Colonic mucosa (tissue), 4 donors: Measurements from ENCODE around the gene SLC39A11. TPM values are rescaled to one million over a fixed set of nuclear protein-coding genes. Genes with fewer than 3 reads are reported as not detected.

Experiments
- DNase-seq: peaks from one replicate; pipeline ENCODE4 v3.0.0-alpha.2; 2020
- H3K27ac ChIP-seq: fragments of 200-600 bp; one replicate; pipeline ENCODE4 v1.8.0; 2021
- H3K27me3 ChIP-seq: fragments of 200-600 bp; one replicate; pipeline ENCODE4 v1.8.0; 2021
- H3K36me3 ChIP-seq: fragments of 200-600 bp; one replicate; pipeline ENCODE4 v1.8.0; 2021
- H3K4me1 ChIP-seq: fragments of 200-600 bp; one replicate; pipeline ENCODE4 v1.8.0; 2021; ENCODE audit warnings: mild to moderate bottlenecking
- H3K4me3 ChIP-seq: fragments of 200-600 bp; one replicate; pipeline ENCODE4 v1.8.0; 2021
- H3K9ac ChIP-seq, 2 donors: one replicate each; pipeline ENCODE4 v1.7.0; 2013; ENCODE audit warnings: control low read depth in 2 of 2, low read depth in 2 of 2, low read length in 2 of 2
- H3K9me3 ChIP-seq: fragments of 200-600 bp; one replicate; pipeline ENCODE4 v1.8.0; 2021
- CTCF ChIP-seq: fragments of 200-600 bp; IDR thresholded peaks from one replicate; pipeline ENCODE4 v1.8.0; 2022; ENCODE audit warnings: antibody characterized with exemption, mild to moderate bottlenecking
- intact Hi-C: fragments of 100-400 bp; cut with DNase I; formaldehyde crosslinking; loops from one replicate; pipeline ENCODE4 v1.14.1; 2022
- total RNA-seq, 2 donors: library from RNA; stranded (reverse); fragmentation: NEBNext Ultra II Directional in 1 of 2; extraction: Animal tissue kit (Norgen Biotek cat#: 25700) in 1 of 2; gene quantifications; one replicate each; pipeline ENCODE4 v1.2.1, GENCODE V29; 2021
- donor health status: healthy.
- donor health status: DM: no; HTN: no; CAD: no.
- donor health status: DM: no; HTN: no; CAD: no.

The SLC39A11 gene
- total RNA-seq, 2 donors from 2014 or later = 57.7 to 60.0 TPM

- intact Hi-C loops = no loop called here
- Histone ChIP-seq H3K9me3 (no peaks in the 10 kb centered on the region), H3K36me3 (no peaks in the 10 kb centered on the region), H3K4me1 (no peaks in the 10 kb centered on the region), H3K4me3 (no peak overlapping the region), H3K27me3 (no peaks in the 10 kb centered on the region), H3K27ac (no peak overlapping the region), H3K9ac (no peak overlapping the region)
- no peak for TF ChIP-seq CTCF
- no peak for DNase-seq
Measured at GRCh38 chr17:72667096-72668063, 425.1 kb downstream of the SLC39A11 start.

GRCh38 chr17:72665852-72666851, 426.3 kb downstream of the SLC39A11 start:
- no peak overlapping the region for H3K9ac ChIP-seq
- H3K4me1 ChIP-seq = no peaks in the 10 kb centered on the region
- H3K9me3 ChIP-seq = no peaks in the 10 kb centered on the region
- intact Hi-C loops = no loop called here
- no peak for DNase-seq
- TF ChIP-seq CTCF = no peak
- no peaks in the 10 kb centered on the region for H3K27me3 ChIP-seq
- no peaks in the 10 kb centered on the region for H3K36me3 ChIP-seq
- no peak overlapping the region for H3K27ac ChIP-seq
- H3K4me3 ChIP-seq = no peak overlapping the region

- intact Hi-C loops = no loop called here
- no peaks in the 10 kb centered on the region for H3K4me1 ChIP-seq
- H3K4me3 ChIP-seq = no peak overlapping the region
- H3K27ac ChIP-seq = no peak overlapping the region
- no peaks in the 10 kb centered on the region for H3K9me3 ChIP-seq
- no peak for TF ChIP-seq CTCF
- no peaks in the 10 kb centered on the region for H3K27me3 ChIP-seq
- no peak overlapping the region for H3K9ac ChIP-seq
- no peaks in the 10 kb centered on the region for H3K36me3 ChIP-seq
- no peak for DNase-seq
Measured at GRCh38 chr17:72662827-72663190, 429.7 kb downstream of the SLC39A11 start.

- H3K27ac ChIP-seq = no peak overlapping the region
Measured at GRCh38 chr17:72661945-72662826, 430.3 kb downstream of the SLC39A11 start.

More at GRCh38 chr17:72661945-72662826, 430.3 kb downstream of the SLC39A11 start:
- H3K4me3 ChIP-seq = no peak overlapping the region
- H3K9ac ChIP-seq = no peak overlapping the region
- H3K36me3 ChIP-seq = no peaks in the 10 kb centered on the region
- no peaks in the 10 kb centered on the region for H3K9me3 ChIP-seq
- no peak for DNase-seq
- no peaks in the 10 kb centered on the region for H3K27me3 ChIP-seq
- H3K4me1 ChIP-seq = no peaks in the 10 kb centered on the region
- intact Hi-C loops = no loop called here
- no peak for TF ChIP-seq CTCF
